ENCODE data around the gene FAM53B.

GRCh38 chr10:124711145-124711544, 33.0 kb downstream of the FAM53B start:
- no peak for TF ChIP-seq POLR2A (IDR thresholded peaks at IDR 0.05; ENCODE audit: low read length)
- TF ChIP-seq GATA1 (IDR thresholded peaks at IDR 0.05; ENCODE audit: low read depth, low read length) = no peak

Measured in erythroblast (primary cell).